Glutamatergic neuron (in vitro differentiated cells): ENCODE data around the gene ATL3. TPM values are rescaled to one million over a fixed set of nuclear protein-coding genes. Genes with fewer than 3 reads are reported as not detected.

Experiments
- DNase-seq: peaks from one replicate; pipeline ENCODE4 v3.0.0; 2022
- H3K27ac Mint-ChIP-seq: one replicate; pipeline ENCODE4 v1.8.0; 2020; ENCODE audit warnings: mild to moderate bottlenecking, mixed read lengths, inconsistent platforms; ENCODE audit not compliant: unreplicated experiment
- H3K27me3 Mint-ChIP-seq: one replicate; pipeline ENCODE4 v1.8.0; 2020; ENCODE audit warnings: mild to moderate bottlenecking, moderate library complexity, mixed read lengths, inconsistent platforms; ENCODE audit not compliant: unreplicated experiment
- H3K36me3 Mint-ChIP-seq: one replicate; pipeline ENCODE4 v1.8.0; 2020; ENCODE audit warnings: mild to moderate bottlenecking, mixed read lengths, inconsistent platforms; ENCODE audit not compliant: unreplicated experiment
- H3K4me1 Mint-ChIP-seq: one replicate; pipeline ENCODE4 v1.8.0; 2020; ENCODE audit warnings: mild to moderate bottlenecking, low read depth, mixed read lengths, inconsistent platforms; ENCODE audit not compliant: unreplicated experiment
- H3K4me3 Mint-ChIP-seq: one replicate; pipeline ENCODE4 v1.8.0; 2020; ENCODE audit warnings: mild to moderate bottlenecking, mixed read lengths, inconsistent platforms; ENCODE audit not compliant: unreplicated experiment
- H3K9me3 Mint-ChIP-seq: one replicate; pipeline ENCODE4 v1.8.0; 2020; ENCODE audit warnings: mild to moderate bottlenecking, moderate library complexity, mixed read lengths, inconsistent platforms; ENCODE audit not compliant: unreplicated experiment
- CTCF ChIP-seq: fragments of 200-600 bp; sonication (generic); IDR thresholded peaks from one replicate; pipeline ENCODE4 v1.5.0; 2021; ENCODE audit not compliant: partially characterized antibody, unreplicated experiment
- total RNA-seq: library from RNA; stranded (reverse); fragmentation: NEBNext Ultra II Directional; extraction: Animal tissue kit (Norgen Biotek cat#: 25700); gene quantifications from one replicate; pipeline ENCODE4 v1.2.1, GENCODE V29; 2021; ENCODE audit not compliant: unreplicated experiment

Gene ATL3
- total RNA-seq, 1 donor from 2014 or later = 9.4 TPM

GRCh38 chr11:63613517-63614135 lies 57.5 kb downstream of the ATL3 start:
- H3K36me3 Mint-ChIP-seq = no peaks in the 10 kb centered on the region
- peak overlapping the region; percentile 90 for H3K4me3 Mint-ChIP-seq
- peak overlapping the region; percentile 90 for H3K27ac Mint-ChIP-seq
- H3K4me1 Mint-ChIP-seq = peaks cover 13% of the 10 kb centered on the region
- TF ChIP-seq CTCF = no peak
- H3K9me3 Mint-ChIP-seq = peaks cover 7% of the 10 kb centered on the region
- DNase-seq = peak; percentile 75
- peaks cover 2% of the 10 kb centered on the region for H3K27me3 Mint-ChIP-seq

GRCh38 chr11:63612181-63612580 lies 59.0 kb downstream of the ATL3 start:
- Mint-ChIP-seq H3K4me3 (no peak overlapping the region), H3K4me1 (peaks cover 13% of the 10 kb centered on the region)

GRCh38 chr11:63611395-63611747 lies 59.8 kb downstream of the ATL3 start:
- peak; percentile 4 for TF ChIP-seq CTCF
- Mint-ChIP-seq H3K27ac (peak overlapping the region; percentile 1), H3K4me3 (peak overlapping the region; percentile 44), H3K27me3 (peaks cover 5% of the 10 kb centered on the region), H3K4me1 (peaks cover 13% of the 10 kb centered on the region), H3K9me3 (peaks cover 7% of the 10 kb centered on the region), H3K36me3 (no peaks in the 10 kb centered on the region)
- DNase-seq = no peak

More at GRCh38 chr11:63612181-63612580, 59.0 kb downstream of the ATL3 start:
- Mint-ChIP-seq H3K27ac (no peak overlapping the region), H3K27me3 (peaks cover 2% of the 10 kb centered on the region), H3K36me3 (no peaks in the 10 kb centered on the region), H3K9me3 (peaks cover 7% of the 10 kb centered on the region)
- TF ChIP-seq CTCF = no peak
- DNase-seq = no peak

- DNase-seq = no peak
- H3K36me3 Mint-ChIP-seq = no peaks in the 10 kb centered on the region
- H3K4me3 Mint-ChIP-seq = peak overlapping the region; percentile 44
- H3K9me3 Mint-ChIP-seq = peaks cover 7% of the 10 kb centered on the region
- peak overlapping the region; percentile 1 for H3K27ac Mint-ChIP-seq
- H3K4me1 Mint-ChIP-seq = peaks cover 13% of the 10 kb centered on the region
- peak; percentile 34 for TF ChIP-seq CTCF
- peaks cover 5% of the 10 kb centered on the region for H3K27me3 Mint-ChIP-seq
Measured at GRCh38 chr11:63610604-63611394, 60.4 kb downstream of the ATL3 start.
